IPS-NIHi7 (cell line): Measurements from ENCODE around the gene LYPLA2.
A peak's percentile ranks its signal among the peaks of the same experiment; 100 is the strongest.

Experiments used
- DNase-seq: peaks from one replicate; pipeline ENCODE4 v3.0.0; 2012; ENCODE audit warnings: mixed read lengths; ENCODE audit errors: extremely low spot score

Gene LYPLA2

DNA sequence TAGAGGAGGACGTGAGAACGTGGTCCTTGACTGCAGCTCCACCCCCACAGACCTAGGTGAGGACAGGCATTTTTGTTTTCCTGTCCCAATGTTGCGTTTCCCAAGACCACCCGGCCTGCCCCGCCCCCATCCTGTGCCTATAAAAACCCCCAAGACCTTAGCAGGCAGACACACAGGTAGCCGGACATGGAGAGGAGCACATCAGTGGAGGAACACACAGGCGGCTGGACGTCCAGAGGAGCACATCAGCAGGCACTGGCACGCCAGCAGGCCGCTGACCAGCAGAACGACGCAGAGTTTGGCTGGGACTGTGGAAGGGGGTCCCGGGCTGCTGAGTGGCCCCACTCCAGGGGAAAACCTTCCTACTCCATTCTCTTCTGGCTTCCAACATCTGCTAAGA, 47.0 kb downstream of the LYPLA2 start:
- no peak for DNase-seq

DNA sequence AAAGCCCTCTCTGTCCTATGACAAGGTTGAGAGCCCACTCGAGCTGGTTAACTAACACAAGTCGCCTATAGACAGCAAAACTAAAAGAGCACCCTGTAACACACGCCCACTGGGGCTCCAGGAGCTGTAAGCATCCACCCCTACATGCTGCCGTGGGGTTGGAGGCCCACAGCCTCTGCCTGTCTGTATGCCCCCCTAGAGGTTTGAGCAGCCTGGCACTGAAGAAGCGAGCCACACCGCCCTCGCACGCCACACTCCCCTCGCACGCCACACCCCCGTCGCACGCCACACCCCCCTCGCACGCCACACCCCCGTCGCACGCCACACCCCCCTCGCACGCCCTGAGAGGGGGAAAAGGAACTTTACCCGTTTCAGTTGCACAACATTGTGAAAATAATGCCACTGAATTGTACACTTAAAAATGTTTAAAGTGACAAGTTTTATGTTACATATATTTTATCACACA, 47.5 kb downstream of the LYPLA2 start:
- peak; percentile 77 for DNase-seq

DNA sequence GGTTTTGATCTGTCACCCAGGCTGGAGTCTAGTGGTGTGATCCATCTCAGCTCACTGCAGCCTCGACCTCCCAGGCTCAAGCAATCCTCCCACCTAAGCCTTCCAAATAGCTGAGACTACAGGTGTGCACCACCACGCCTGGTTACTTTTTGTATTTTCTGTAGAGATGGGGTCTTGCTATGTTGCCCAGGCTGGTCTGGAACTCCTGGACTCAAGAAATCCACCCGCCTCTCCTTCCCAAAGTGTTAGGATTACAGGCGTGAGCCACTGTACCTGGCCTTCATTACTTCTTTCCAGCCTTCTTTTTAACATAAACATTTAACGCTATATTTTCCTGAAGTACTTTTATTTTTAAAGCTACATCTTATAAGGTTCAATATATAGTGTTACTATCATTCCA, 52.7 kb downstream of the LYPLA2 start:
- DNase-seq, result no peak
